RPMI7951 (cell line): ENCODE measurements around the gene TTC24. TPM values are rescaled to one million over a fixed set of nuclear protein-coding genes. Genes with fewer than 3 reads are reported as not detected.
"Not testable (repeated sequence)": the region's sequence is repeated elsewhere in the genome, so short reads cannot be mapped to it uniquely, and the experiment has no call there.

Experiments
- DNase-seq: peaks from one replicate; pipeline ENCODE4 v3.0.0-alpha.2; 2012; ENCODE audit warnings: low read depth
- total RNA-seq: library from RNA; depleted of rRNA; stranded (reverse); fragments of >200 nt; shearing (Covaris generic); gene quantifications from 2 replicates; pipeline ENCODE4 v1.2.3, GENCODE V29; 2014

Gene TTC24
- total RNA-seq, 1 experiment from 2014 or later, result not detected

DNA sequence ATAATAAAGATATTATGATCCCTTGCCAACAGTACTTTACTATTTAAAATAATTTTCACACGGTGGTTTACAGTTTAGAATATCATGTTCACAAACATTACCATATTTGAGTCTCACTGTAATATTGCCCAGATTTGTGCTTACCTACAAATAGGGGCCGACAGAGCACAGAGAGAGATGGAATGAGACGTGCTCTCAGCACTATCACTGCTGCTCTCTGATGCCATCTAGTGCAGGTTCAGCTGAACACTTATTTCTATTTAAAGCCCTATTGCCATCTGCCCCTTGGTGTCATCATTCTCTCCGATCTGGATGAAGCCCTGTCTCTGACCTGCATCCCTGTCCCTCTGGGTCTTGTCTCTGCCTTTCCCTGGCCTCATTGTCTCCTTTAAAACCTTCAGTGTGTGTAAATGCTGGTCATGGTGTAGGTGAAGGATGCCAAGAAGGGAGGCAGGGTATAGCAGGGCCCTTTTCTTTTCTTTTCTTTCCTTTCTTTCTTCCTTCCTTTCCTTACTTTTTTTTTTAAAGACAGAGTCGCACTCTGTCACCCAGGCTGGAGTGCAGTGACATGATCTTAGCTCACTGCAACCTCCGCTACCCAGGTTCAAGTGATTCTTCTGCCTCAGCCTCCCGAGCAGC is 28.6 kb downstream of the TTC24 start:
- peak; percentile 62 for DNase-seq

DNA sequence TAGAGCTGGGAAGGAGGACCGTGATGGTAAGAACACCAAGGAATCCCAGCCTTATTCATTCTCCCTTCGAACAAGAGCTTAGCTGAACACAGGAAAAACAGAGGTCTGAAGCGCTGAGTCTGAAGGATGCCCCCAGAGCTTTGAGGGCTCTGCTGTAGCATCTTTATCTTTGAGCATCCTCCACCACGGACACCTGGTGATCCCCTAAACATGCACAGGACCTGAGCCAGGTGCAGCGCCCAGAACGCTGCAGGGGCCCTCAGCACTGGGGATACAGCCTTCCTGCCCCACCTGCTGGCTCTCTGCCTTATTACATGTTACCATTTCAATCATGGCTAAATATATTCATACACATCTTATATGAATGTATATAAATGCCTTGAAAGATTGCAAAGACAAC is 29.5 kb downstream of the TTC24 start:
- DNase-seq, result no peak

DNA sequence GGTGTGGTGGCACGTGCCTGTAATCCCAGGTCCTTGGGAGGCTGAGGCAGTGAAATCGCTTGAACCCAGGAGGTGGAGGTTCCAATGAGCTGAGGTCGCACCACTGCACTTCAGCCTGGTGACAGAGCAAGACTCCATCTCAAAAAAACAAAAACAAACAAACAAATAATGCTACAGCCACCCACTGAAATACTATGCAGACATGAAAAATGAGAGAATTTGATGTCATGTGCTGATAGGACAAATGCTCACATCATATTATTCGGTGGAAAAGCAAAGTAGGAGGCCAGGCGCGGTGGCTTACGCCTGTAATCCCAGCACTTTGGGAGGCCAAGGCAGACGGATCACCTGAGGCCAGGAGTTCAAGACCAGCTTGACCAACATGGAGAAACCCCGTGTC is 30.5 kb downstream of the TTC24 start:
- DNase-seq, result not testable (repeated sequence)

- no peak for DNase-seq
These were observed 33.1 kb downstream of the TTC24 start for GRCh38 chr1:156612666-156613065.

DNA sequence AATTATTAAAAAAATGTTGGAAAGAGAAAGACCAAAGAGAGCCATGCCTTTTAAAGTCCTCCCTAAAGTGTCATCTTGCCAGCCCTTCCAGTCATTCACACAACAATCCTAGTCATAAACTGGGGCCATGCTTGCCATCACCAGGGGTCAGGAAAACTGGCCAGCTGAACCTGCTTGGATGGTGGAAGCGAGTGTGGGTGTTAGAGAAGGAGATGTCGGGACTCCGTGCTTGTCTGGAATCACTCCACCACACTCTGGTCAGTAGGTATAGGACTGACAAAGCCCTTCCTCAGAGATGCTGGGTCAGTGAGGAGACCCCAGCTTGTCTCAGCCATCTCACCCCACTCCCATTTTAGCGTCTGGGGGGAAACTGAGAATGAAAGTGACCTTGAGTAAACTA is 36.4 kb downstream of the TTC24 start:
- no peak for DNase-seq

DNA sequence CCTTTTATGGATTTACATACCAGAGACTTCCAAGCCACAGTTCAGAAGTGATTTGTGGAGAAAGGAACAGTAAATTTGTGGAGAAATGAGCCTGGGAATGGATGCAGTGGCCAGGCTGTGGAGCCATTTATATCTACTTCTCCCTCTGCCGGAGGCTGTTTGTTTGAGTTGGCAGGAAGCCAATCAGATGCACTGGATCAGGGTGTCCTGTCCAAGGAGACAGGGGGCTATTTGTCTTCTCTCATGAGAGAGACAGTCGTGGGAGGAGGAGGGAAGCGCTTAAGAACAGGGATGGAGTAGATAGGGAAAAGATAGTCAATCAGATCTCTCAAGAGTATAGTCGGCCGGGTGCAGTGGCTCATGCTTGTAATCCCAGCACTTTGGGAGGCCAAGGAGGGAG is 36.9 kb downstream of the TTC24 start:
- DNase-seq, result peak; percentile 81

DNA sequence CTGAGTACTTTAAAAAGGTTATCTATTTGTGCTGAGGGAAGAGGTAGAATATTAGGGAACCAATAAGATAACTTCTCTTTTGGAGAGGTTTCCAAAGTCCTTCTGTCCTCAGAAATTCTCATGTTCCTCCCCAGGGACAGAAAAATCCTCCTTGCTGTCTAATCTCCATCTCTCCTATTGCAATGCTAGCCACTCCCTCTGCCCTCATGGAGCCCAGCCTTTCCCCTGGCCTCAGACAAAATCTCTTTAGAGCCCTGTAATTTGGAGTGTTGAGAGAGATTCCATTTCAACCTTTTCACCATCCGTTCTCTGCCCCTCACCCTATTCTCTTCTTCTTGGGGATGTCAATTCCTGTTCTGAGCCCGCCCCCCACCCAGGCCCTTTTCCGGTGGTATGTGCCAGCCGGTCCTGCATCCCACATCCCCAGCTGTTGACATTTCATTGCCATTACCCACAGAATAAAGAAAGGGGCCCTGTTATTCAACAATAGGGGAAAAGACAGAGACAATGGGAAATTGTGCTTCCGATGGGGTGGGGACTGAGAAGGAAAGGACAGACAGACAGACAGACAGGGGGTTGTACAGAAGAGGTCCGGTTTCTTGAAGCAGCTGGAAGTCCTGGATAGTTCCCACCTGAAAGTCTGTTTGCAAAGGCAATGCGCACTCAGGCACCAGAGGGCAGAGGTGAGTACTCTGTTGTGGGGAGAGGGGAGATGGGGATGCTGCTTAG is 39.5 kb downstream of the TTC24 start, which contains the start of gene HAPLN2:
HAPLN2 (plus strand) TSS at position 563 of the 729 bp plus-strand sequence. CDS start 4,076 bp downstream, outside the sequence.
- DNase-seq, result no peak

- no peak for DNase-seq
These were observed 40.0 kb downstream of the TTC24 start for GRCh38 chr1:156619582-156619955.

DNA sequence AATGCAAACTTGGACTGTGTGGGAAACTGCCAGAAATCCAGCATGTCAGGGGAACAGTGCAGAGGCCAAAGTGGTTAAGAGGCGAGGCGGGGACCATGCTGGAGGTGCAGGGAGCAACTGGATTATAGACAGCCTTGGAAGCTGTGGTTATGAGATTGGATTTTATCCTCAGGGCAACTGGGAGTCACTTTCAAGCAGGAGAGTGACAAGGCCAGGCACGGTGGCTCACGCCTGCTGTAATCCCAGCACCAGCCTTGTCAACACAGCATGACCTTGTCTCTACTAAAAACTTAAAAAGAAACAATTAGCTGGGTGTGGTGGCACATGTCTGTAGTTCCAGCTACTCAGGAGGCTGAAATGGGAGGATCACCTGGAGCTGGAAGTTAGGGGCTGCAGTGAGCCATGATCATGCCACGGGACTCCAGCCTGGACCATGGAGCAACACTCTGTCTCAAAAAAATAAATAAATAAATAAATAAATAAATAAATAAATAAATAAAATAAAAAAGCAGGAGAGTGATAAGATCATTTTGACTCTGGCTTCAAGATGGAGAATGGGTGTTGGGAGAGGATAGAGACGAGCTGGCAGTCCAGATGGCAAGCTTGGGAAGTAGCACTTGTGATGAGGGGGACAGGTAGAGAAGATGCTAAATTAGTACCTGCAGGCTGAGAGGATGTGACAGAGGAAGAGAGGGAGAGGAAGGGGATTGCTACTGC is 43.2 kb downstream of the TTC24 start:
- DNase-seq, result no peak

GRCh38 chr1:156623946-156624813 is 44.7 kb downstream of the TTC24 start:
- no peak for DNase-seq

GRCh38 chr1:156624814-156625435 is 45.4 kb downstream of the TTC24 start:
- DNase-seq, result no peak

- peak; percentile 23 for DNase-seq
These were observed 46.0 kb downstream of the TTC24 start for GRCh38 chr1:156625436-156626078.

- DNase-seq, result no peak
These were observed 46.5 kb downstream of the TTC24 start for GRCh38 chr1:156626079-156626438.

DNA sequence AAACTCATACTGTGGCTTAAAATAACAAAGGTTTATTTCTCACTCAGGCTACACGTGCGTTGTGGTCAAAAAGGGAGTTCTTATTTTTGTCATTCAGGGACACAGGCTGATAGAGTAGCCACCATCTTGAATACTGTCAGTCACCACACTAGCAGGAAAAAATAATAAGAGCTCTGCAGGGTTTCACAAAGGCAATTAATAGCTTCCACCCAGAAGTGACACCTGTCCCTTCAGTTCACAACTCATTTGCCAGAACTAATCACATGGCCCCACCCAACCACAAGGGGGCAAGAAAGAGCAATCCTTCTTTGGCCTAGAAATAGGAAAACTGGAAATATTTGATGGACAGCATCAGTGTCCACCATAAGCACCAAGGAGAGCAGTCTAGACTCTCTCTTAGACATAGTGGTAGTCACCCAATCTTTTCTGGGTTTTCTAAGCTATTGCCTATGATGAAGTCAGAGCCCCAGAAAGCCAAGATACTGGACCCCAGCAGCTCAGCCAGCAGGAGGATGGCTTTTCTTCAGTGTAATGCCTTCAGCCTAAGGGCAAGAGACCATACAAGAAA is 47.9 kb downstream of the TTC24 start:
- peak; percentile 50 for DNase-seq

DNA sequence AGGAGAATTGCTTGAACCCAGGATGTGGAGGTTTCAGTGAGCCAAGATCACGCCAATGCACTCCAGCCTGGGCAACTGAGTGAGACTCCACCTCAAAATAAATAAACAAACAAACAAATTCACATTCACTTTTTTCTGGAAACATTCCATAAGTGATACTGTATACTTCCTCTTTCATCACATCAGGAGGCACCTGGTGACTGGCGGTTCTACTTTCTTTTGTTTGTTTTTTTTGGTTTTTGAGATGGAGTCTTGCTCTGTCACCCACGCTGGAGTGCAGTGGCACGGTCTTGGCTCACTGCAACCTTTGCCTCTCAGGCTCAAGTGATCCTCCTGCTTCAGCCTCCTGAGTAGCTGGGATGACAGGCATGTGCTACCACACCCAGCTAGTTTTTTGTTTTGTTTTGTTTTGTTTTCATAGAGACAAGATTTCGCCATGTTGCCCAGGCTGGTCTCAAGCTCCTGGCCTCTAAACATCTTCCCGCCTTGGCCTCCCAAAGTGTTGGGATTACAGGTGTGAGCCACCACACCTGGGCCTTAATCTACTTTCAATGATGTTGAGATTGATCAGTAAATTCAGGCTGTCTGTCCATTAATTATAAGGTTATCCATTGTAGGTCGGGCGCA is 50.4 kb downstream of the TTC24 start:
- DNase-seq, result no peak

DNA sequence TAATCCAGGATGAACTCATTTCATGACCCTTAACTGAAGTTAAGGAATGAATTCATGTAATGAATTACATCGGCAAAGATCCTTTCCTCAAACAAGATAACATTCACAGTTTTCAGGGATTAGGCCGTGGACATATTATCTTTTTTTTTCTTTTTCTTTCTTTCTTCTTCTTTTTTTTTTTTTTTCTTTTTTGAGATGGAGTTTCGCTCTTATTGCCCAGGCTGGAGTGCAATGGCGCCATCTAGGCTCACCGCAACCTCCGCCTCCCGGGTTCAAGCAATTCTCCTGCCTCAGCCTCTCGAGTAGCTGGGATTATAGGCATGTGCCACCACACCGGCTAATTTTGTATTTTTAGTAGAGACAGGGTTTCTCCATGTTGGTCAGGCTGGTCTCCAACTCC is 51.6 kb downstream of the TTC24 start:
- not testable (repeated sequence) for DNase-seq

GRCh38 chr1:156632355-156632754 is 52.8 kb downstream of the TTC24 start:
- DNase-seq, result no peak
